GM19372 (cell line): Measurements from ENCODE around the gene SBK2.
"Not testable (repeated sequence)": the region's sequence is repeated elsewhere in the genome, so short reads cannot be mapped to it uniquely, and the experiment has no call there.

Experiments used
- ATAC-seq: cut with Tn5 transposase; IDR thresholded peaks from one replicate; pipeline ENCODE4 v1.9.1; 2021; ENCODE audit warnings: mild to moderate bottlenecking, low read depth, moderate library complexity; ENCODE audit not compliant: unreplicated experiment

Gene SBK2

DNA sequence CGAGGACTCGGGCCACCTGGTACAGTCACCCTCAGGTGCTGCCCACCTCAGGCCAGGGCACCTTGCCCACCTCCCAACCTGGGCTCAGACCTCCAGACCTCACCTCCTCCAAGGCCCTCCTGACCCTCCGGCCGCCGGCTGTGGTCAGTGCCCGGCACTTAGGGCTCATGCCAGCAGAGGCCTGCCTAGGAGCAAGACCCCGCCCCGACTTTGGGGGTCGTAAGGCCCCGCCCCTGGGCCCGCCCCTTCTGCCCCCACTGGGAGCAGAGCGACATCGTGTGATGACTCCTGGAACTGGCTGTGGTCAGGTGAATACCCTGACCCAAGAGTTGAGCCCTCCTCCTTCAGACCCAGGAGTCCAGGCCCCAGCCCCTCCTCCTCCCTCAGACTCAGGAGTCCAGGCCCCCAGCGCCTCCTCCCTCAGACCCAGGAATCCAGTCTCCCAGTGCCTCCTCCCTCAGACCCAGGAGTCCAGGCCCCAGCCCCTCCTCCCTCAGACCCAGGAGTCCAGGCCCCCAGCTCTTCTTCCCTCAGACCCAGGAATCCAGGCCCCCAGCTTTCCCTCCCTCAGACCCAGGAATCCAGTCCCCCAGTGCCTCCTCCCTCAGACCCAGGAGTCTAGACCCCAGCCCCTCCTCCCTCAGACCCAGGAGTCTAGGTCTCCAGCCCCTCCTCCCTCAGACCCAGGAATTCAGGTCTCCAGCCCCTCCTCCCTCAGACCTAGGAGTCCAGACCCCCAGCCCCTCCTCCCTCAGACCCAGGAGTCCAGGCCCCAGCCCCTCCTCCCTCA, at the start of gene SBK2:
Gene SBK2, minus strand, starts transcription at position 183 of the 790 bp plus-strand sequence. CDS start 839 bp downstream, outside the sequence.
- ATAC-seq: no peak

DNA sequence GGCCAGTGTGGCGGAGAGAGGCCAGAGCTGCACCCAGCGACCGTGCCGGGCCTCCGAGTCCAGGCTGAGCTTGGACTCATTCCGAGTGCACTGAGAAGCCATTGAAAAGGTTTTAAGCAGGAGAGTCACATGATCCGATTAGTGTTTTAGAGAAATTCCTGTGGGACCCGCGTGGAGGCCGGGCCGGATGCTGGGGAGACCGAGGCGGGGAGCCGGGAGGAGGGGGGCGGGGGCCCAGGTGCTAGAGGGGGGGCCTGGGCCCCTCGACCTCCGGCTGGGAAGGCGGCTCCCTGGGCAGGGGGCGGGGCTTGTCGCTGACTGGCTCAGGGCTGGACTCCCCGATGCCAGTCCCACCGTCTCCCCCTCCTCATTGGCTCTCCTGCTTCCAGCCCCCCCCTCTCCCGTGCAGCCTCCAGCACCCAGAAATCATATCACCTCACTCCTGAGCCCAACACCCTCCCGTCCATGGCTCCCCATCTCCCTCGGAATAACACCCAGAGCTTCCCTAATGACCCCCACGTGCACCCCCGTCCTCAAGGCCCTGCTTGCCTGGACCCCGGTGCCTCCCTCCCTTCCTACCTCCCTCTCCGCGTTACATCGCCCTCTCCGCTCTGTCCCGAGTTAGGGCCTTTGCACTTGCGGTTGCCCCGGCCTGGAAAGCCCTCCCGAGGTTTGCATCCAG, 48.9 kb upstream of the SBK2 start:
- ATAC-seq: no peak

DNA sequence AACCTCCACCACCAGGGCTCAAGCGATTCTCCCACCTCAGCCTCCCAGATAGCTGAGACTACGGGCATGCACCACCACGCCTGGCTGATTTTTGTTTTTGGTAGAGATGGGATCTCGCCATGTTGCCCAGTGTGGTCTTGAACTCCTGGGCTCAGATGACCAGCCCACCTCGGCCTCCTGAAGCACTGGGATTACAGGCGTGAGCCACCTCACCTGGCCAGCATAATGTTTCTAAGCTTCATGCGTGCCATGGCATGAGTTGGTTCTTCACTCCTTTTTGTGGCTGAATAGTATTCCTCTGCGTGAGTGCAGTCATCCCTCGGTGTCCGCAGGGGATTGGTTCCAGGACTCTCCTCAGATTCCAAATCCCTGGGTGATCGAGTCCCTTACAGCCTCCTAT, 47.9 kb upstream of the SBK2 start:
- ATAC-seq: no peak

DNA sequence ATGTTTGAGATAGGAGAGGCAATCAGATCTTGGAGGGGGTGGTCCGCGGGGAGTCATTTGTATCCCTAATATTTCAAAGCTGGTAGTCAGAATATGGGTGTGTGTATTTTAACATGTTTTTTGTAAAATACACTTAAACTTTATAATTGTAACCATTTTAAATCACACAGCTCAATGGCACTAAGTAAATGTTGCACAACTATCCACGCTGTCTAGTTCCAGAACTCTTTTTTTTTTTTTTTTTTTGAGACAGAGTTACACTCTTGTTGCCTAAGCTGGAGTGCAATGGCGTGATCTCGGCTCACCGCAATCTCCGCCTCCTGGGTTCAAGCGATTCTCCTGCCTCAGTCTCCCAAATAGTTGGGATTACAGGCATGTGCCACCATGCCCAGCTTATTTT, 47.0 kb upstream of the SBK2 start:
- not testable (repeated sequence) for ATAC-seq

- ATAC-seq: not testable (repeated sequence)
These were observed 45.4 kb upstream of the SBK2 start for GRCh38 chr19:55582284-55582683.

DNA sequence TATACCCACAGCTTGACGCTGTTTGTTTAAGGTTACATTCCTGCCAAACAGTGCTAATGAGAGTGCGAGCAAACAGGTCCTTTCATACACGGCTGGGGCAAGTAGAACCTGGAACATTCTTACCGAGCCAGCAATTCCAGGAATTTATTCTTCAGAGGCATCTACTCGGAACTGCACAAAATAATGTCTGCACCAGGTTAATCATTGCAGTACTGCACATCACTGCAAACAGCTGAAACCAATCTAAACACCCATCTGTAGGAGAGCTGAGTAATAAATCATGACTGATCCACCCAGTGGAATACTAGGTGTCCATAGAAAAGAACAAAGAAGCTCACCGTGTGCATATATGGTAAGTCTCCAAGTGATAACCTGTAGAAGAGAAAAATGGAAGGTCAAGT, 44.9 kb upstream of the SBK2 start:
- ATAC-seq: no peak

DNA sequence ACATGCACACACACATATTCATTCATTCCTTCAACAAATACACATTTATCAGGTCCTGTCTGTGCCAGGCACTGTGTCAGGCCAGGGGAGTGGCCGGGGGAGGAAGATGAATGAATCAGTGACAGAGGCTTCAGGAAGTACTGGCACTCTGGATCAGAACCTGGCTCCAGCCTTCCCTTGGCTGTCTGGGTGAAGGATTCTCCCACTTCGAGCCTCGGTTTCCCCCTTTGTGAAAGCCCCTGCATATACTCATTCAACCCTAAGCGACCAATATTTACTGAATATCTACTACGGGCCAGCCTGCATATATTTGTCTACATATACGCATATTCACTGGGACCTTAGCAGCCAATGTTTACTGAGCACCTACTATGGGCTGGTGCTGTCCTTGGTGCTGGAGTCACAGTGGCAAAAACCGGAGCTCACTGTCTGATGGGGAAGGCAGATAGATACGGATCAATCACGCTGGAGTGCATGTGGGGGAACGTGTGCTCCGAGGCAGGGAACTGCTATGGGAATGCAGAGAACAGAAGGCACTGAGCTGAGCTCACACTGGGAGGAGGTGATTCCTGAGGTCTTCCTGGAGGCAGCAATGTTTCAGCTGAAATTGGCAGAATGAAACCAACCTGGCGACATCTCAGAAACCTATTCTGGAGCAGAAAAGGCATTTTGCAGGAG, 44.4 kb upstream of the SBK2 start:
- no peak for ATAC-seq

DNA sequence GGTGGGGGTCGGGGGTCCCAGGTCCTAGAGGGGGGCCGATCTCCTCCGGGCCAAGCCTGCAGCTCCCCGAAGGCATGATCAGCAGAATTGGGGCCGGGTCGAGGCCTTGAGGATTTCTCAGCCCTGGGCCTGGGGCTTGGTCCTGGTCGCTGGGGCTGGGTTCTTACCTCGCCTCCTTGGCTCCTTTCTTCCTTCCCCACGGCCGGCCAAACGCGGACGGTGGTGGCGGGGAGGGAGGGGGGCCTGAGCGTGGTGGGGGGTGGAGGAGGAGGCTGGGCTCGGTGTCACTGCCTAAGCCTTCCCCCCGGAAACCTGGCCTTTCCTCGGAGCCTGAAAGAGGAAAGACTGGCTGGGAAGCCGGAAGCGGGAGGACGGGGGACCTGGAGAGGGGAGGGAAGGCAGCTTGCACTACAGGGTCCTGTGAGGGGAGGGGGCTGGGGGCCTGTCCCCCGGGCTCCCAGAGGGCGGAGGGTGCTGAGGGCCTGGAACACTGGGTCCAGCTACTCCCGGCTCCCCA, 43.8 kb upstream of the SBK2 start, which contains the start of gene ZNF579:
Gene ZNF579, minus strand, starts transcription at position 221 of the 517 bp plus-strand sequence. CDS start 1,209 bp downstream, outside the sequence.
- ATAC-seq: no peak

GRCh38 chr19:55579766-55580621, 43.1 kb upstream of the SBK2 start:
- no peak for ATAC-seq

DNA sequence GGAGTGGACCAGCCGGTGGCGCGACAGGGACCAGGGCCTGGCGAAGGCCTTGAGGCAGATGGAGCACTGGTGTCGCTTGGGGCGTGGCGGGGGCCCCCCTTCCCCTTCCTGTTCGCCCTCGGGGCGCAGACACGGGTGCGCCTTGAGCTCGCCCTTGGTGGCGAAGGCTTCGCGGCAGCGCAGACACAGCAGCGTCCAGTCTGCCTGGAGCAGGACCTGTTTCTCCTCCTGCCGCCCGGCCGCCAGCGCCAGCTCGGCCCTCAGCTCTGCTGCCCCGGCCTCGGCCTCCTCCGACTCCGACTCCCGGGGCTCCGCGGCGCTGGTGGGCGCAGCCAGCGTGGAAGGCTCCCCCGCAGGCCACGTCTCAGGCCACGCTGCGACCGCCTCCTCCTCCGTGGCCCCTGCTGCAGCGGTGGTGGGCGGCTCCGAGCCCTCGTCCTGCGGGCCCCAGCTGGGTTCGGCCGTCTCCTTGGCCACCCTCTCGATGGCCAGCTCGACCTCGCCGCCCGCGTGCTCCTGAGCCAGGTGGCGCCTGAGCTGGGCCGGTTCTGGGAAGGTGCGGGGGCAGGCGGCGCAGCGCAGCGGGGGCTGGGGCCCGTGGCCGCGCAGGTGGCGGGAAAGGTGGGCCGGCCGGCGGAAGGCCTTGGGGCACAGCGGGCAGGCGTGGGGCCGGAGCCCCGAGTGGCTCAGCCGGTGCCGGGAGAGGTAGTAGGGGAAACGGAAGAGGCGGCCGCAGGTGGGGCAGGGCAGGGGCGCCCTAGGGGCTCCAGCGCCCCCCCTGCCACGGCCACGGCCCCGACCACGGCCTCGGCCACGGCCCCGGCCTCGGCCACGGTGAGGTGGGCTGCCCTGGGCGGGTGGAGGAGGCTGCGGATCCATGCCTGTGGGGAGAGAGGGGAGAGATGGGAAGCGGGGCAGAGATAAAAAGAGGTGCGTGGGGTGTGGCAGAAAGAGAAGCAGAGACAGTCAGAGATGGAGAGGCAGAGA, 42.1 kb upstream of the SBK2 start:
- no peak for ATAC-seq

GRCh38 chr19:55578031-55578760, 41.3 kb upstream of the SBK2 start:
- no peak for ATAC-seq

DNA sequence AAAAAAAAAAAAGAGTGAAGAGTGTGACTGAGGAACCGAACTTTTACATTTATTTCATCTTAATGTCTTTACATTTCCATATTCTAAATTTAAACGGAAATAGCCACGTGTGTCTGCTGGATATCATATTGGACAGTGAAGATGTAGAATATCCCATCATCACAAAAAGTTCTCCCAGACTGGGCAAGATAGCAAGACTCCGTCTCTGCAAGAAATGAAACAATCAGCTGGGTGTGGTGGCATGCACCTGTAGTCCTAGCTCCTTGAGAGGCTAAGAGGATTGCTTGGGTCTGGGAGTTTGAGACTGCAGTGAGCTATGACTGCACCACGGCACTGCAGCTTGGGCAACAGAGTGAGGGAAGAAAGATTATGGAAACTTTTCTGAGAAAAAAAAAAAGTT, 39.8 kb upstream of the SBK2 start:
- no peak for ATAC-seq

DNA sequence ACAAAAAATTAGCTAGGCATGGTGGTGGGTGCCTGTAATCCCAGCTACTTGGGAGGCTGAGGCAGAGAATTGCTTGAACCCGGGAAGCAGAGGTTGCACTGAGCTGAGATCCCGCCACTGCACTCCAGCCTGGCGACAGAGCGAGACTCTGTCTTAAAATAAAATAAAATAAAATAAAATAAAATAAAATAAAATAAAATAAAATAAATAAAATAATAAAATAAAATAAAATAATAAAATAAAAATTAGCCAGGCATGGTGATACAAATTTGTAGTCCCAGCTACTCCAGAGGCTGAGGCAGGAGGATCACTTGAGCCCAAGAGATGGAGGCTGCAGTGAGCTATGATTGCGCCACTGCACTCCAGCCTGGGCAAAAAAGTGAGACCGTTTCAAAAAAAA, 37.0 kb upstream of the SBK2 start:
- ATAC-seq: not testable (repeated sequence)

DNA sequence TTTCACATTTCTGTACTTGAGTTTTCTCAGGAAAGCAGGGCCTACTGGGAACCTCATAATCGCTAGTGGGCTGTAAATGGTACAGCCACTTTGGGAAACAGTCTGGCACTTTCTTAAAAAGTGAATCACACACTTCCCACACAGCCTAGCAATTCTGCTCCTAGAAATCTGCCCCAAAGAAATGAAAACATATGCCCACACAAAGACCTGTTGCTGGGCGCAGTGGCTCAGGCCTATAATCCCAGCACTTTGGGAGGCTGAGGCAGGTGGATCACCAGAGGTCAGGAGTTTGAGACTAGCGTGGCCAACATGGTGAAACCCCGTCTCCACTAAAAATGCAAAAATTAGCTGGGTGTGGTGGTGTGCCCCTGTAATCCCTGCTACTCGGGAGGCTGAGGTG, 32.5 kb upstream of the SBK2 start:
- ATAC-seq: not testable (repeated sequence)

DNA sequence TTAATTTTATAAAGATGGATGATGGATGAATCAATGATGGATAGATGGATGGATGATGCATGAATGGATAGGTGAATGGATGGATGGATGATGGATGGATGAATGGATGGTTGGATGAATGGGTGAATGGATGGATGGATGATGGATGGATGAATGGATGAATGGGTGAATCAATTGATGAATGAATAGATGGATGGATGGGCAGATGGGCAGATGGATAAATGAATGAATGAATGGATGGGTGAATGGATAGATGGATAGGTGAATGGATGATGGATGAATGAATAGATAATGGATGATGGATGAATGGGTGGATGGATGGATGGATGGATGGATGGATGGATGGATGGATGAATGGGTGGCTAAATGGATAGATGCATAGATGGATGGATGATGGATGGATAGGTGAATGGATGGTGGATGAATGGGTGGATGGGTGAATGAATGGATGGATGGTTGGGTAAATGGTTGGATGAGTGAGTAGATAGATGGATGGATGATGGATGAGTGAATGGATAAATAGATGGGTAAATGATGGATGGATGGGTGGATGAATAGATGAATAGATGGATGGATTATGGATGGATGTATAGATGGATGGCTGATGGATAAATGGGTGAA, 30.9 kb upstream of the SBK2 start:
- no peak for ATAC-seq

GRCh38 chr19:55566823-55567222, 29.9 kb upstream of the SBK2 start:
- ATAC-seq: no peak

DNA sequence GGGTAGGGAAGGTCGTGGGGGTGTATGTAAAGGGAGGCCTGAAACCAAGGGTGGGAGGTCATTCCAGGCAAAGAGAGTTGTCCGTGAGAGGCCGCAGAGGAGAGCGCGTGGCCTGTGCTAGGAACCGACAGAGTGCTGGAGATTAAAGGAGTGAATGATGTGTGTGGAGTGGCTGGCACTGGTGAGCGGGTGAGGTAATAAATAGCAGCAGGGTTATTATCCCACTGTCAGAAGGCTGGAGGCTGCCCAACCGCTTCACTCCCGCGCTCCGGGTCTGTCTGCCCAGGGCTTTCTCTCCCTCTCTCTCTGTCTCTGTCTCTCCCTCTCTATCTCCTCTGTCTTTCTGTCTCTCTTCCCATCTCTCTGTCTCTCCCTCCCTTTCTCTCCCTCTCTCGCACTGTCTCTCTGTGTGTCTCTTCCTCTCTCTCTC, 26.3 kb upstream of the SBK2 start:
- no peak for ATAC-seq

DNA sequence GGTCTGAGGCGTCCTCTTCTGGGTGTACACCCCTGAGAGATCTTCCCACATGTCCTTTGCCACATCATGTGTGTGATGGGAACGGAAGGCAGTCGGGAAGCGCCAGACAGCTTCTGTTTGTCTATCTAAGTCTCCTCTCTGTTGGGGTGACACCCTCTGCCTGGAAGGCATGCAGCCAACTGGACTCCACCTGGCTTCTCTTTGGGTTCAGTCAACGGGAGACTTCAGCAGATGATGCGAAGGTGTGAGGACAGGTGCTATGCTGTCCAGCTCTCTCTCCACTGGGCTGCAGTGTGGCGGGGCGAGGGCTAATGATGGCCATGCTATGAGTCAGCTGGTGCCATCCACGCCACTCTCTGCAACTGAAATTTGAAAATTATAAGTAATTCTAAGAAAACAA, 22.8 kb upstream of the SBK2 start:
- ATAC-seq: no peak
